ENCODE measurements around the gene AMDHD1. TPM values are rescaled to one million over a fixed set of nuclear protein-coding genes. Genes with fewer than 3 reads are reported as not detected.

Gene AMDHD1
- total RNA-seq, 1 donor, result 0.63 TPM

- no peak overlapping the region for H3K4me3 ChIP-seq (ENCODE audit: low read length)
- peaks cover 51% of the 10 kb centered on the region for H3K4me1 ChIP-seq (ENCODE audit: insufficient read depth, low read length)
- H3K9me3 ChIP-seq (ENCODE audit: low read depth, low read length), result no peaks in the 10 kb centered on the region
- no peaks in the 10 kb centered on the region for H3K27me3 ChIP-seq (ENCODE audit: insufficient read depth, low read length)
Observed at GRCh38 chr12:95997276-95997675, 54.1 kb downstream of the AMDHD1 start.

GRCh38 chr12:95997911-95998510, 54.9 kb downstream of the AMDHD1 start:
- H3K4me1 ChIP-seq (ENCODE audit: insufficient read depth, low read length), result peaks cover 51% of the 10 kb centered on the region
- no peaks in the 10 kb centered on the region for H3K27me3 ChIP-seq (ENCODE audit: insufficient read depth, low read length)
- H3K4me3 ChIP-seq (ENCODE audit: low read length), result no peak overlapping the region
- no peaks in the 10 kb centered on the region for H3K9me3 ChIP-seq (ENCODE audit: low read depth, low read length)

GRCh38 chr12:95998611-95999286, 55.6 kb downstream of the AMDHD1 start:
- Histone ChIP-seq H3K4me1 (ENCODE audit: insufficient read depth, low read length) (peaks cover 51% of the 10 kb centered on the region), H3K4me3 (ENCODE audit: low read length) (no peak overlapping the region), H3K9me3 (ENCODE audit: low read depth, low read length) (no peaks in the 10 kb centered on the region), H3K27me3 (ENCODE audit: insufficient read depth, low read length) (no peaks in the 10 kb centered on the region)

- Histone ChIP-seq H3K27me3 (ENCODE audit: insufficient read depth, low read length) (no peaks in the 10 kb centered on the region), H3K4me3 (ENCODE audit: low read length) (no peak overlapping the region), H3K9me3 (ENCODE audit: low read depth, low read length) (no peaks in the 10 kb centered on the region), H3K4me1 (ENCODE audit: insufficient read depth, low read length) (peaks cover 45% of the 10 kb centered on the region)
Observed at GRCh38 chr12:95999484-95999883, 56.4 kb downstream of the AMDHD1 start.

- Histone ChIP-seq H3K4me1 (ENCODE audit: insufficient read depth, low read length) (peaks cover 31% of the 10 kb centered on the region), H3K4me3 (ENCODE audit: low read length) (no peak overlapping the region), H3K9me3 (ENCODE audit: low read depth, low read length) (no peaks in the 10 kb centered on the region), H3K27me3 (ENCODE audit: insufficient read depth, low read length) (no peaks in the 10 kb centered on the region)
Observed at GRCh38 chr12:96000858-96001257, 57.7 kb downstream of the AMDHD1 start.

- H3K4me3 ChIP-seq (ENCODE audit: low read length), result no peak overlapping the region
Observed at GRCh38 chr12:96006727-96007126, 63.6 kb downstream of the AMDHD1 start.

GRCh38 chr12:96007729-96008128, 64.6 kb downstream of the AMDHD1 start:
- Histone ChIP-seq H3K27me3 (ENCODE audit: insufficient read depth, low read length) (no peaks in the 10 kb centered on the region), H3K9me3 (ENCODE audit: low read depth, low read length) (no peaks in the 10 kb centered on the region), H3K4me1 (ENCODE audit: insufficient read depth, low read length) (no peaks in the 10 kb centered on the region), H3K4me3 (ENCODE audit: low read length) (no peak overlapping the region)

More at GRCh38 chr12:96006727-96007126, 63.6 kb downstream of the AMDHD1 start:
- Histone ChIP-seq H3K9me3 (ENCODE audit: low read depth, low read length) (no peaks in the 10 kb centered on the region), H3K27me3 (ENCODE audit: insufficient read depth, low read length) (no peaks in the 10 kb centered on the region), H3K4me1 (ENCODE audit: insufficient read depth, low read length) (no peaks in the 10 kb centered on the region)

- no peaks in the 10 kb centered on the region for H3K9me3 ChIP-seq (ENCODE audit: low read depth, low read length)
- H3K4me3 ChIP-seq (ENCODE audit: low read length), result no peak overlapping the region
- peaks cover 9% of the 10 kb centered on the region for H3K4me1 ChIP-seq (ENCODE audit: insufficient read depth, low read length)
- H3K27me3 ChIP-seq (ENCODE audit: insufficient read depth, low read length), result no peaks in the 10 kb centered on the region
Observed at GRCh38 chr12:96014943-96015599, 71.9 kb downstream of the AMDHD1 start.

GRCh38 chr12:96015672-96016071, 72.5 kb downstream of the AMDHD1 start:
- Histone ChIP-seq H3K9me3 (ENCODE audit: low read depth, low read length) (no peaks in the 10 kb centered on the region), H3K4me3 (ENCODE audit: low read length) (no peak overlapping the region), H3K27me3 (ENCODE audit: insufficient read depth, low read length) (no peaks in the 10 kb centered on the region), H3K4me1 (ENCODE audit: insufficient read depth, low read length) (peaks cover 11% of the 10 kb centered on the region)

Other genes with a start within 250 kb of the AMDHD1 start
- 0.31 TPM for gene NTN4, start 152.6 kb upstream of the AMDHD1 start, total RNA-seq
- 15.7 TPM for gene SNRPF, start 84.4 kb upstream of the AMDHD1 start, total RNA-seq
- gene CCDC38, start 717 bp upstream of the AMDHD1 start, total RNA-seq, result not detected
- 2.1 TPM for gene HAL, start 53.0 kb downstream of the AMDHD1 start, total RNA-seq
- gene LTA4H, start 92.3 kb downstream of the AMDHD1 start, total RNA-seq, result 160 TPM

Measured in mononuclear cell (primary cell).